K562 (cell line): ENCODE data around the gene GLRA2. TPM values are rescaled to one million over a fixed set of nuclear protein-coding genes. Genes with fewer than 3 reads are reported as not detected.

Source experiments
- ATAC-seq: fragments of 200-7000 bp; cut with Tn5 transposase; 3 replicates; pipeline ENCODE4 v1.9.1; 2020; ENCODE audit warnings: moderate library complexity
- BruUV-seq: library from RNA; stranded (reverse); fragments of 400-500 nt; replicated peaks from 2 replicates; lab custom pipeline; 2021; lab: Mats Ljungman, UMichigan
- CTCF ChIA-PET: fragments of 300-600 bp; formaldehyde crosslinking; extraction: SDS; loops from one replicate; lab custom pipeline; 2021; ENCODE audit warnings: low intra/inter-chr PET ratio; lab: Yijun Ruan, JAX
- POLR2A ChIA-PET: fragments of 300-600, 350-650 bp; sonication (Branson Sonifier 250); formaldehyde crosslinking; extraction: SDS; loops from one replicate; lab custom pipeline; 2021; ENCODE audit warnings: antibody characterized with exemption, inconsistent platforms; lab: Yijun Ruan, JAX
- DNase-seq, 4 experiments: peaks; one replicate each; pipeline versions ENCODE4 v3.0.0 to v3.0.0-alpha.2; 2011 to 2018; ENCODE audit warnings: low spot score in 3 of 4, mixed read lengths in 3 of 4; ENCODE audit errors: extremely low read depth in 1 of 4
- FAIRE-seq: peaks from 2 replicates; lab custom pipeline; 2011; peaks lifted over from hg19 to GRCh38; lab: Jason Lieb, UNC
- H2AFZ ChIP-seq: 2 replicates; pipeline ENCODE4 v1.6.0; 2011; ENCODE audit warnings: low read depth, low read length, control low read depth, inconsistent platforms
- H3K27ac ChIP-seq: fragments of 200-600 bp; 3 replicates; pipeline ENCODE4 v1.8.0; 2011; ENCODE audit warnings: low read depth, mild to moderate bottlenecking, control low read depth, inconsistent platforms, low read length, moderate library complexity, mixed read lengths; ENCODE audit errors: extremely low read depth
- H3K27me3 ChIP-seq, 2 experiments: fragments of 300-600 bp in 1 of 2; 2 replicates in 1 of 2; 3 replicates in 1 of 2; pipeline versions ENCODE4 v1.6.0 to v1.8.0; 2011; ENCODE audit warnings: inconsistent platforms in 2 of 2, low read length in 2 of 2, mild to moderate bottlenecking in 1 of 2, mixed read lengths in 1 of 2, moderate library complexity in 1 of 2; ENCODE audit not compliant: control insufficient read depth in 2 of 2, insufficient read depth in 2 of 2
- H3K36me3 ChIP-seq: fragments of 300-600 bp; 3 replicates; pipeline ENCODE4 v1.8.0; 2011; ENCODE audit warnings: mild to moderate bottlenecking, low read length, inconsistent platforms; ENCODE audit not compliant: control insufficient read depth, insufficient read depth
- H3K4me1 ChIP-seq, 2 experiments: fragments of 200-600 bp in 1 of 2; replicated peaks in 1 of 2; 2 replicates in 1 of 2; 3 replicates in 1 of 2; pipeline versions ENCODE4 v1.5.1 to v1.8.0; 2011; ENCODE audit warnings: inconsistent platforms in 2 of 2, low read length in 2 of 2, mild to moderate bottlenecking in 1 of 2, mixed read lengths in 1 of 2, moderate library complexity in 1 of 2; ENCODE audit not compliant: control insufficient read depth in 2 of 2, insufficient read depth in 2 of 2
- H3K4me2 ChIP-seq: 2 replicates; pipeline ENCODE4 v1.6.1; 2011; ENCODE audit warnings: low read length, control low read depth, inconsistent platforms, mixed read lengths; ENCODE audit not compliant: insufficient read depth
- H3K4me3 ChIP-seq: fragments of 200-600 bp; sonication (generic), shearing (Covaris generic); 2 replicates; pipeline ENCODE4 v1.5.1; 2016; ENCODE audit warnings: control low read depth, inconsistent platforms
- H3K79me2 ChIP-seq: fragments of 200-600 bp; 3 replicates; pipeline ENCODE4 v1.8.0; 2011; ENCODE audit warnings: low read length, inconsistent platforms; ENCODE audit not compliant: control insufficient read depth, insufficient read depth
- H3K9ac ChIP-seq, 2 experiments: 2 replicates each; pipeline versions ENCODE4 v1.6.0 to v1.6.1; 2011; ENCODE audit warnings: low read depth in 2 of 2, low read length in 2 of 2, control low read depth in 1 of 2, inconsistent platforms in 1 of 2, mild to moderate bottlenecking in 1 of 2, mixed read lengths in 1 of 2; ENCODE audit not compliant: insufficient read depth in 1 of 2
- H3K9me1 ChIP-seq: one replicate; pipeline ENCODE4 v1.6.0; 2011; ENCODE audit warnings: inconsistent platforms, mild to moderate bottlenecking, low read length, moderate library complexity; ENCODE audit not compliant: control insufficient read depth, insufficient read depth
- H3K9me3 ChIP-seq: replicated peaks from 2 replicates; pipeline ENCODE4 v1.5.1; 2011; ENCODE audit warnings: low read depth, low read length, inconsistent platforms; ENCODE audit not compliant: control insufficient read depth, insufficient read depth
- H4K20me1 ChIP-seq: replicated peaks from 2 replicates; pipeline ENCODE4 v1.6.1; 2011; ENCODE audit warnings: low read length, inconsistent platforms, mixed read lengths; ENCODE audit not compliant: control insufficient read depth, insufficient read depth
- NFIC ChIP-seq: fragments of 450-650 bp; IDR thresholded peaks from 2 replicates; pipeline ENCODE4 v1.6.1; 2017; ENCODE audit warnings: mild to moderate bottlenecking, inconsistent platforms
- ZNF24 ChIP-seq: fragments of 450-650 bp; IDR thresholded peaks from 2 replicates; pipeline ENCODE4 v1.6.1; 2016
- ZNF717 ChIP-seq: fragments of 250-450 bp; sonication (Bioruptor Pico); IDR thresholded peaks from 2 replicates; pipeline ENCODE4 v1.5.0; 2021
- WGBS: fragments of 100-300 bp; shearing (Covaris generic); methylation state at CpG from one replicate; pipeline ENCODE4 v1.1.6; 2016; ENCODE audit warnings: low coverage, mixed read lengths; ENCODE audit not compliant: insufficient coverage; ENCODE audit errors: missing lambda C conversion rate; 5-methylcytosine and 5-hydroxymethylcytosine counted together
- in situ Hi-C: fragments of 300-500 bp; cut with MboI; formaldehyde crosslinking; loops from 4 replicates; pipeline ENCODE4 v1.15.0; 2018; ENCODE audit warnings: inconsistent platforms, mixed read lengths
- intact Hi-C: fragments of 100-400 bp; cut with micrococcal nuclease; formaldehyde crosslinking; loops from 2 replicates; pipeline ENCODE4 v1.14.2; 2022
- polyA plus RNA-seq, 8 experiments: library from polyadenylated mRNA; depleted of rRNA in 4 of 8; stranded (reverse) in 5 of 8; unstranded in 3 of 8; fragments of >200 nt; fragmentation: Nextera tagmentation in 2 of 8; fragmentation: Illumina TruSeq in 1 of 8; extraction: Ambion mirVana in 2 of 8; extraction: Trizol in 1 of 8; gene quantifications; 2 replicates each; pipeline versions ENCODE4 v1.2.1 to v1.2.3, GENCODE V29; 2011 to 2014; ENCODE audit warnings: inconsistent platforms in 1 of 8, missing spikeins in 1 of 8
- total RNA-seq, 7 experiments: library from RNA; depleted of rRNA in 6 of 7; stranded (reverse); fragments of >200 nt in 6 of 7; fragmentation: Illumina TruSeq in 2 of 7; extraction: Trizol in 2 of 7; gene quantifications; 2 replicates each; pipeline versions ENCODE4 v1.2.1 to v1.2.3, GENCODE V29; 2011 to 2021; ENCODE audit warnings: low replicate concordance in 1 of 7
- TF ChIP-seq, protein P1 (sequence below), 2 experiments: fragments of 450-650 bp; formaldehyde crosslinking in 1 of 2; IDR thresholded peaks; 2 replicates each; pipeline versions ENCODE4 v1.4.0 to v1.6.1; 2014 to 2020; ENCODE audit warnings: mild to moderate bottlenecking in 2 of 2, borderline replicate concordance in 1 of 2, low read depth in 1 of 2
- TF ChIP-seq, protein P2 (sequence below): fragments of 250-450 bp; sonication (Bioruptor Pico); IDR thresholded peaks from 2 replicates; pipeline ENCODE4 v1.4.0; 2020; ENCODE audit warnings: mild to moderate bottlenecking, moderate library complexity, borderline replicate concordance

Gene GLRA2
- total and polyA plus RNA-seq, 9 of the 15 experiments (the other 6 are each of a cell fraction or from before 2014, with no cell fraction given): not detected

DNA sequence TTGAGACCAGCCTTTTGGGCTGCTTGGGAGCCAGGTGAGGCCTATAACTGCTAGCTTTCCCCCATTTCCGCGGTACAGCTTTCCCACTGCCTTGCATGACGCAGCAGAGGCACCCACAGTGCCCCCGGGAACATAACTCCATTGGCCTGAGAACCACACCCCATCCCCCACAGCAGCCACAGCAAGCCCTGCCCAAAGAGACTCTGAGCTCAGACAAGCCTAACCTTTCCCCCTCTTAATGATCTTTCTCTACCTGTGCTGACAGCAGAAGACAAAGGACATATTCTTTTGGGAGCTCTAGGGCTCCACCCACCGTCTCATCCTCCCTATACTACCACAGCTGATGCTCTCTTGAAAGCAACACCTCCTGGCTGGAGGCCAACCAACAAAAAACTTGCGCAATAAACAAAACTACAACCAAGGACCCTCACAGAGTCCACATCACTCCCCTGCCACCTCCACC is 228.7 kb downstream of the GLRA2 start:
- TF ChIP-seq ZNF717 (CRISPR knock-in tag) (no peak), NFIC (peak; percentile 25; the same call in 1 of the 2 replicates)
- 0% methylated on average over 6 of the region's 6 CpGs for WGBS
- Histone ChIP-seq H3K9me3 (no peaks in the 10 kb centered on the region), H3K36me3 (no peaks in the 10 kb centered on the region), H3K79me2 (no peaks in the 10 kb centered on the region), H3K9ac (no peak overlapping the region), H2AFZ (no peak overlapping the region), H3K4me1 (no peaks in the 10 kb centered on the region), H3K9me1 (no peaks in the 10 kb centered on the region), H3K27ac (no peak overlapping the region), H3K4me2 (no peak overlapping the region), H3K27me3 (no peaks in the 10 kb centered on the region), H3K4me3 (no peak overlapping the region), H4K20me1 (no peaks in the 10 kb centered on the region)
- intact Hi-C loops (no loop called here), in situ Hi-C loops (no loop called here)
- POLR2A ChIA-PET: no interaction called here
- FAIRE-seq (no peak), DNase-seq (no peak), ATAC-seq (no peak)
- BruUV-seq: no TSS peak
- CTCF ChIA-PET: no interaction called here

- DNase-seq: no peak
- Histone ChIP-seq H3K4me3 (no peak overlapping the region), H3K27ac (no peak overlapping the region), H3K36me3 (no peaks in the 10 kb centered on the region), H3K27me3 (no peaks in the 10 kb centered on the region), H3K9me3 (no peaks in the 10 kb centered on the region), H2AFZ (no peak overlapping the region), H3K4me2 (no peak overlapping the region), H4K20me1 (no peaks in the 10 kb centered on the region), H3K9ac (no peak overlapping the region), H3K9me1 (no peaks in the 10 kb centered on the region), H3K4me1 (no peaks in the 10 kb centered on the region), H3K79me2 (no peaks in the 10 kb centered on the region)
- BruUV-seq: no TSS peak
- intact Hi-C loops: no loop called here
- POLR2A ChIA-PET: no interaction called here
- 0% methylated on average over 3 of the region's 3 CpGs for WGBS
- in situ Hi-C loops: no loop called here
- no peak for ATAC-seq
- FAIRE-seq: no peak
- CTCF ChIA-PET: no interaction called here
- no peak for TF ChIP-seq ZNF24
- TF ChIP-seq, protein P1, sequence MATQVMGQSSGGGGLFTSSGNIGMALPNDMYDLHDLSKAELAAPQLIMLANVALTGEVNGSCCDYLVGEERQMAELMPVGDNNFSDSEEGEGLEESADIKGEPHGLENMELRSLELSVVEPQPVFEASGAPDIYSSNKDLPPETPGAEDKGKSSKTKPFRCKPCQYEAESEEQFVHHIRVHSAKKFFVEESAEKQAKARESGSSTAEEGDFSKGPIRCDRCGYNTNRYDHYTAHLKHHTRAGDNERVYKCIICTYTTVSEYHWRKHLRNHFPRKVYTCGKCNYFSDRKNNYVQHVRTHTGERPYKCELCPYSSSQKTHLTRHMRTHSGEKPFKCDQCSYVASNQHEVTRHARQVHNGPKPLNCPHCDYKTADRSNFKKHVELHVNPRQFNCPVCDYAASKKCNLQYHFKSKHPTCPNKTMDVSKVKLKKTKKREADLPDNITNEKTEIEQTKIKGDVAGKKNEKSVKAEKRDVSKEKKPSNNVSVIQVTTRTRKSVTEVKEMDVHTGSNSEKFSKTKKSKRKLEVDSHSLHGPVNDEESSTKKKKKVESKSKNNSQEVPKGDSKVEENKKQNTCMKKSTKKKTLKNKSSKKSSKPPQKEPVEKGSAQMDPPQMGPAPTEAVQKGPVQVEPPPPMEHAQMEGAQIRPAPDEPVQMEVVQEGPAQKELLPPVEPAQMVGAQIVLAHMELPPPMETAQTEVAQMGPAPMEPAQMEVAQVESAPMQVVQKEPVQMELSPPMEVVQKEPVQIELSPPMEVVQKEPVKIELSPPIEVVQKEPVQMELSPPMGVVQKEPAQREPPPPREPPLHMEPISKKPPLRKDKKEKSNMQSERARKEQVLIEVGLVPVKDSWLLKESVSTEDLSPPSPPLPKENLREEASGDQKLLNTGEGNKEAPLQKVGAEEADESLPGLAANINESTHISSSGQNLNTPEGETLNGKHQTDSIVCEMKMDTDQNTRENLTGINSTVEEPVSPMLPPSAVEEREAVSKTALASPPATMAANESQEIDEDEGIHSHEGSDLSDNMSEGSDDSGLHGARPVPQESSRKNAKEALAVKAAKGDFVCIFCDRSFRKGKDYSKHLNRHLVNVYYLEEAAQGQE (IDR thresholded peaks at IDR 0.05; ENCODE audit: borderline replicate concordance): no peak
- TF ChIP-seq, protein P1 (CRISPR knock-in tag; IDR thresholded peaks at IDR 0.05; ENCODE audit: low read depth): no peak
- TF ChIP-seq, protein P2, sequence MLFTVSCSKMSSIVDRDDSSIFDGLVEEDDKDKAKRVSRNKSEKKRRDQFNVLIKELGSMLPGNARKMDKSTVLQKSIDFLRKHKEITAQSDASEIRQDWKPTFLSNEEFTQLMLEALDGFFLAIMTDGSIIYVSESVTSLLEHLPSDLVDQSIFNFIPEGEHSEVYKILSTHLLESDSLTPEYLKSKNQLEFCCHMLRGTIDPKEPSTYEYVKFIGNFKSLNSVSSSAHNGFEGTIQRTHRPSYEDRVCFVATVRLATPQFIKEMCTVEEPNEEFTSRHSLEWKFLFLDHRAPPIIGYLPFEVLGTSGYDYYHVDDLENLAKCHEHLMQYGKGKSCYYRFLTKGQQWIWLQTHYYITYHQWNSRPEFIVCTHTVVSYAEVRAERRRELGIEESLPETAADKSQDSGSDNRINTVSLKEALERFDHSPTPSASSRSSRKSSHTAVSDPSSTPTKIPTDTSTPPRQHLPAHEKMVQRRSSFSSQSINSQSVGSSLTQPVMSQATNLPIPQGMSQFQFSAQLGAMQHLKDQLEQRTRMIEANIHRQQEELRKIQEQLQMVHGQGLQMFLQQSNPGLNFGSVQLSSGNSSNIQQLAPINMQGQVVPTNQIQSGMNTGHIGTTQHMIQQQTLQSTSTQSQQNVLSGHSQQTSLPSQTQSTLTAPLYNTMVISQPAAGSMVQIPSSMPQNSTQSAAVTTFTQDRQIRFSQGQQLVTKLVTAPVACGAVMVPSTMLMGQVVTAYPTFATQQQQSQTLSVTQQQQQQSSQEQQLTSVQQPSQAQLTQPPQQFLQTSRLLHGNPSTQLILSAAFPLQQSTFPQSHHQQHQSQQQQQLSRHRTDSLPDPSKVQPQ (CRISPR knock-in tag): no peak
These were observed 246.1 kb downstream of the GLRA2 start for GRCh38 chrX:14775416-14775815.
